Endothelial cell of umbilical vein (primary cell): ENCODE measurements around the gene ELAC2. TPM values are rescaled to one million over a fixed set of nuclear protein-coding genes. Genes with fewer than 3 reads are reported as not detected.

Experiments
- BruUV-seq: library from RNA; stranded (reverse); fragments of 400-500 nt; replicated peaks from 2 replicates; lab custom pipeline; 2021; lab: Mats Ljungman, UMichigan
- CTCF ChIA-PET: fragments of 300-600, 350-600 bp; sonication (Branson Sonifier 250); formaldehyde crosslinking; loops from one replicate; lab custom pipeline; 2021; ENCODE audit warnings: antibody characterized with exemption, inconsistent platforms; lab: Charles Lee
- POLR2A ChIA-PET: fragments of 300-600, 350-600 bp; sonication (Branson Sonifier 250); formaldehyde crosslinking; loops from one replicate; lab custom pipeline; 2021; ENCODE audit warnings: antibody characterized with exemption, inconsistent platforms; lab: Charles Lee
- DNase-seq: peaks from one replicate; pipeline ENCODE4 v3.0.0-alpha.2; 2011; ENCODE audit warnings: low read depth, low spot score
- FAIRE-seq: peaks from 2 replicates; lab custom pipeline; 2011; peaks lifted over from hg19 to GRCh38; lab: Jason Lieb, UNC
- H2AFZ ChIP-seq: 2 replicates; pipeline ENCODE4 v1.6.0; 2012; ENCODE audit warnings: low read depth, low read length, control low read depth, inconsistent platforms
- H3K27ac ChIP-seq: 2 replicates; pipeline ENCODE4 v1.5.1; 2011; ENCODE audit warnings: low read depth, mild to moderate bottlenecking, control low read depth, low read length, moderate library complexity; ENCODE audit not compliant: insufficient read depth
- H3K27me3 ChIP-seq, 2 experiments: 2 replicates each; pipeline versions ENCODE4 v1.6.0 to v1.6.1; 2011; ENCODE audit warnings: low read length in 2 of 2, mixed read lengths in 1 of 2; ENCODE audit not compliant: control insufficient read depth in 2 of 2, insufficient read depth in 2 of 2
- H3K36me3 ChIP-seq, 2 experiments: 2 replicates in 1 of 2; 3 replicates in 1 of 2; pipeline ENCODE4 v1.5.1; 2011; ENCODE audit warnings: low read length in 2 of 2, mild to moderate bottlenecking in 1 of 2, moderate library complexity in 1 of 2; ENCODE audit not compliant: control insufficient read depth in 2 of 2, insufficient read depth in 2 of 2; ENCODE audit errors: extremely low read depth in 1 of 2
- H3K4me1 ChIP-seq: 3 replicates; pipeline ENCODE4 v1.5.1; 2011; ENCODE audit warnings: mild to moderate bottlenecking, low read length; ENCODE audit not compliant: control insufficient read depth, insufficient read depth; ENCODE audit errors: extremely low read depth
- H3K4me2 ChIP-seq: 2 replicates; pipeline ENCODE4 v1.6.1; 2011; ENCODE audit warnings: low read length, control low read depth, mixed read lengths; ENCODE audit not compliant: insufficient read depth
- H3K4me3 ChIP-seq, 3 experiments: fragments of 200-600 bp in 1 of 3; sonication (generic), shearing (Covaris generic) in 1 of 3; replicated peaks in 1 of 3; 2 replicates each; pipeline ENCODE4 v1.5.1; 2011 to 2016; ENCODE audit warnings: control low read depth in 3 of 3, low read length in 3 of 3, mild to moderate bottlenecking in 2 of 3, inconsistent platforms in 1 of 3, low read depth in 1 of 3, moderate library complexity in 1 of 3; ENCODE audit not compliant: insufficient read depth in 1 of 3
- H3K79me2 ChIP-seq: 2 replicates; pipeline ENCODE4 v1.6.0; 2012; ENCODE audit warnings: low read length, inconsistent platforms; ENCODE audit not compliant: control insufficient read depth, insufficient read depth
- H3K9ac ChIP-seq: replicated peaks from 2 replicates; pipeline ENCODE3; 2011; ENCODE audit warnings: low read length, control low read depth; ENCODE audit not compliant: insufficient read depth; ENCODE audit errors: extremely low read depth
- H3K9me1 ChIP-seq: replicated peaks from 3 replicates; pipeline ENCODE4 v1.6.0; 2011; ENCODE audit warnings: mild to moderate bottlenecking, low read length; ENCODE audit not compliant: control insufficient read depth, insufficient read depth; ENCODE audit errors: extremely low read depth
- H3K9me3 ChIP-seq: replicated peaks from 2 replicates; pipeline ENCODE4 v1.5.1; 2012; ENCODE audit warnings: low read length, inconsistent platforms; ENCODE audit not compliant: control insufficient read depth, insufficient read depth
- H4K20me1 ChIP-seq: replicated peaks from 2 replicates; pipeline ENCODE3; 2011; ENCODE audit warnings: mild to moderate bottlenecking, low read length; ENCODE audit not compliant: control insufficient read depth, insufficient read depth; ENCODE audit errors: extremely low read depth
- CTCF ChIP-seq, 2 donors: IDR thresholded peaks; 1 replicate in 1 of 2; 2 replicates in 1 of 2; pipeline ENCODE4 v1.5.1; 2011; ENCODE audit warnings: low read length in 2 of 2, mild to moderate bottlenecking in 2 of 2, moderate library complexity in 2 of 2, control low read depth in 1 of 2, inconsistent platforms in 1 of 2, low read depth in 1 of 2; ENCODE audit not compliant: insufficient read depth in 1 of 2; ENCODE audit errors: extremely low read depth in 1 of 2
- EZH2 ChIP-seq: IDR thresholded peaks from 2 replicates; pipeline ENCODE4 v1.6.1; 2012; ENCODE audit warnings: borderline replicate concordance, low read depth, mild to moderate bottlenecking, moderate library complexity, low read length, inconsistent platforms; ENCODE audit not compliant: severe bottlenecking
- FOS ChIP-seq: IDR thresholded peaks from 2 replicates; pipeline ENCODE4 v1.6.1; 2011; ENCODE audit warnings: mild to moderate bottlenecking, low read length, moderate library complexity, borderline replicate concordance; ENCODE audit not compliant: insufficient read depth
- GATA2 ChIP-seq: IDR thresholded peaks from 2 replicates; pipeline ENCODE4 v1.7.0; 2011; ENCODE audit warnings: low read depth, mild to moderate bottlenecking, moderate library complexity, mixed read lengths, low read length; ENCODE audit not compliant: insufficient read length, insufficient read depth
- JUN ChIP-seq: IDR thresholded peaks from 2 replicates; pipeline ENCODE4 v1.6.1; 2011; ENCODE audit warnings: borderline replicate concordance, low read depth; ENCODE audit not compliant: insufficient read length, insufficient read depth
- MYC ChIP-seq: IDR thresholded peaks from one replicate; pipeline ENCODE4 v1.6.1; 2011; ENCODE audit warnings: mild to moderate bottlenecking, low read depth, low read length
- POLR2A ChIP-seq: IDR thresholded peaks from 2 replicates; pipeline ENCODE4 v1.6.1; 2012; ENCODE audit warnings: low read depth, mild to moderate bottlenecking, control low read depth, low read length
- POLR2AphosphoS5 ChIP-seq: IDR thresholded peaks from 2 replicates; pipeline ENCODE4 v1.6.1; 2012; ENCODE audit warnings: low read depth, mild to moderate bottlenecking, control low read depth, low read length, moderate library complexity; ENCODE audit not compliant: insufficient read depth
- dilution Hi-C: fragments of 300-500 bp; cut with MboI; formaldehyde crosslinking; loops from one replicate; pipeline ENCODE4 v1.15.0; 2019; ENCODE audit warnings: low sequenced_read_pairs; ENCODE audit not compliant: extremely low pct_ligation_motif_present
- intact Hi-C: fragments of 100-400 bp; cut with micrococcal nuclease; formaldehyde crosslinking; loops from one replicate; pipeline ENCODE4 v1.10.0; 2022
- polyA plus RNA-seq, 4 experiments: library from polyadenylated mRNA; depleted of rRNA in 3 of 4; stranded (reverse) in 3 of 4; unstranded in 1 of 4; fragments of >200 nt; gene quantifications; 2 replicates each; pipeline versions ENCODE4 v1.2.1 to v1.2.3, GENCODE V29; 2011 to 2012; ENCODE audit warnings: missing spikeins in 1 of 4
- total RNA-seq: library from RNA; stranded (reverse); gene quantifications from 2 replicates; pipeline ENCODE4 v1.2.3, GENCODE V29; 2021
- TF ChIP-seq, protein P1 (sequence below): IDR thresholded peaks from 2 replicates; pipeline ENCODE4 v1.6.1; 2011; ENCODE audit not compliant: insufficient read depth, insufficient read length

ELAC2 gene
- total and polyA plus RNA-seq, 2 donors (not counting 3 experiments of a cell fraction or from before 2014, with no cell fraction given): 64.8 to 75.9 TPM

- ChIA-PET POLR2A (no interaction called here), CTCF (no interaction called here)
- DNase-seq (no peak), FAIRE-seq (no peak)
- TF ChIP-seq JUN (no peak), POLR2AphosphoS5 (no peak), POLR2A (no peak), CTCF (IDR thresholded peaks at IDR 0.05; ENCODE audit: extremely low read depth in 1 of 2, insufficient read depth in 1 of 2, low read depth in 1 of 2, low read length in 2 of 2) (no peak), EZH2 (no peak), MYC (no peak), FOS (no peak), GATA2 (no peak)
- TF ChIP-seq, protein P1, sequence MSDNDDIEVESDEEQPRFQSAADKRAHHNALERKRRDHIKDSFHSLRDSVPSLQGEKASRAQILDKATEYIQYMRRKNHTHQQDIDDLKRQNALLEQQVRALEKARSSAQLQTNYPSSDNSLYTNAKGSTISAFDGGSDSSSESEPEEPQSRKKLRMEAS: no peak
- no peak overlapping the region for H2AFZ ChIP-seq
- no peaks in the 10 kb centered on the region for H4K20me1 ChIP-seq
- no peaks in the 10 kb centered on the region for H3K9me1 ChIP-seq
- H3K27ac ChIP-seq: no peak overlapping the region
- H3K4me2 ChIP-seq: no peak overlapping the region
- no peak overlapping the region for H3K4me3 ChIP-seq
- H3K27me3 ChIP-seq: no peaks in the 10 kb centered on the region
- intact Hi-C loops (no loop called here), dilution Hi-C loops (no loop called here)
- H3K4me1 ChIP-seq: no peaks in the 10 kb centered on the region
- no peak overlapping the region for H3K9ac ChIP-seq
- H3K36me3 ChIP-seq: no peaks in the 10 kb centered on the region
- no peaks in the 10 kb centered on the region for H3K9me3 ChIP-seq
- no TSS peak for BruUV-seq
- no peaks in the 10 kb centered on the region for H3K79me2 ChIP-seq
These were observed 35.6 kb downstream of the ELAC2 start for GRCh38 chr17:12982224-12982623.
